Lung (tissue), 12 donors: Measurements from ENCODE around the gene SH3GL2. TPM values are rescaled to one million over a fixed set of nuclear protein-coding genes. Genes with fewer than 3 reads are reported as not detected.

Experiments
- ATAC-seq: fragments of 200-7000 bp; cut with Tn5 transposase; one replicate; pipeline ENCODE4 v1.9.1; 2020; ENCODE audit warnings: moderate number of reproducible peaks; ENCODE audit not compliant: insufficient read depth, low FRiP score
- DNase-seq, 3 donors: peaks; one replicate each; pipeline ENCODE4 v3.0.0-alpha.2; 2013 to 2017
- H3K27ac ChIP-seq, 2 donors: one replicate each; pipeline ENCODE4 v1.5.1; 2013; ENCODE audit warnings: mild to moderate bottlenecking in 2 of 2, moderate library complexity in 2 of 2, control low read depth in 1 of 2, inconsistent platforms in 1 of 2, low read depth in 1 of 2, low read length in 1 of 2
- H3K27me3 ChIP-seq, 3 donors: one replicate each; pipeline ENCODE4 v1.5.1; 2013; ENCODE audit warnings: low read length in 2 of 3; ENCODE audit not compliant: control insufficient read depth in 3 of 3, insufficient read depth in 3 of 3
- H3K36me3 ChIP-seq, 4 donors: one replicate each; pipeline ENCODE4 v1.5.1; 2013; ENCODE audit warnings: low read length in 4 of 4, mild to moderate bottlenecking in 1 of 4, moderate library complexity in 1 of 4; ENCODE audit not compliant: control insufficient read depth in 4 of 4, insufficient read depth in 4 of 4
- H3K4me1 ChIP-seq, 5 donors: one replicate each; pipeline ENCODE4 v1.5.1; 2013; ENCODE audit warnings: low read length in 5 of 5, mild to moderate bottlenecking in 2 of 5, moderate library complexity in 1 of 5; ENCODE audit not compliant: control insufficient read depth in 5 of 5, insufficient read depth in 5 of 5
- H3K4me3 ChIP-seq: one replicate; pipeline ENCODE4 v1.5.1; 2013; ENCODE audit warnings: mild to moderate bottlenecking, control low read depth, moderate library complexity
- H3K9ac ChIP-seq, 2 donors: one replicate each; pipeline ENCODE4 v1.5.1; 2013; ENCODE audit warnings: low read length in 2 of 2, control low read depth in 1 of 2; ENCODE audit not compliant: insufficient read depth in 1 of 2
- H3K9me3 ChIP-seq, 4 donors: one replicate each; pipeline ENCODE4 v1.5.1; 2013; ENCODE audit warnings: low read length in 3 of 4, mild to moderate bottlenecking in 1 of 4, moderate library complexity in 1 of 4; ENCODE audit not compliant: control insufficient read depth in 4 of 4, insufficient read depth in 3 of 4
- CTCF ChIP-seq: IDR thresholded peaks from 2 replicates; pipeline ENCODE4 v1.5.1; 2012; ENCODE audit warnings: mild to moderate bottlenecking; ENCODE audit errors: control extremely low read depth, extremely low read depth
- WGBS, 2 donors: extraction: QIAGEN DNeasy Blood & Tissue Kit; methylation state at CpG; one replicate each; pipeline ENCODE4 v1.1.7; 2013; 5-methylcytosine and 5-hydroxymethylcytosine counted together
- polyA plus RNA-seq, 2 donors: library from polyadenylated mRNA; stranded (reverse); fragments of 200-250 nt; gene quantifications; one replicate each; pipeline ENCODE4 v1.2.1, GENCODE V29; 2013
- total RNA-seq, 2 donors: library from RNA; depleted of rRNA in 1 of 2; stranded (reverse); fragments of >200 nt in 1 of 2; gene quantifications; one replicate each; pipeline ENCODE4 v1.2.1, GENCODE V29; 2014 to 2021
- donor health status: control.
- donor health status: control.
- donor health status: Bipolar disorder and iron deficiency.
- donor health status: healthy.
- donor health status: DM: yes; HTN: yes; CAD: no.

Gene SH3GL2
- total and polyA plus RNA-seq, 4 donors: 0.07 to 2.9 (median 1.1) TPM

GRCh38 chr9:17556255-17556654, 22.6 kb upstream of the SH3GL2 start:
- H3K27ac ChIP-seq: no peak overlapping the region

GRCh38 chr9:17556935-17557334, 21.9 kb upstream of the SH3GL2 start:
- WGBS, 2 donors: 18 to 79% methylated on average over 2 of the region's 2 CpGs
- Histone ChIP-seq H3K27me3 (no peaks in the 10 kb centered on the region), H3K27ac (no peak overlapping the region), H3K4me3 (no peak overlapping the region), H3K9ac (no peak overlapping the region), H3K36me3 (no peaks in the 10 kb centered on the region), H3K9me3 (no peaks in the 10 kb centered on the region), H3K4me1 (peaks cover 0 to 5% (median 0%) of the 10 kb centered on the region in 5 donors)
- DNase-seq: peak in 1 of 3 donors; percentile 21
- ATAC-seq: peak; percentile 47
- TF ChIP-seq CTCF: no peak

More at GRCh38 chr9:17556255-17556654, 22.6 kb upstream of the SH3GL2 start:
- peaks cover 0 to 5% (median 0%) of the 10 kb centered on the region in 5 donors for H3K4me1 ChIP-seq
- H3K4me3 ChIP-seq: no peak overlapping the region
- ATAC-seq: no peak
- H3K9ac ChIP-seq: no peak overlapping the region
- peak in 1 of 3 donors; percentile 20 for DNase-seq
- no peaks in the 10 kb centered on the region for H3K27me3 ChIP-seq
- WGBS, 2 donors: 61 to 82% methylated on average over 8 of the region's 8 CpGs
- no peak for TF ChIP-seq CTCF
- H3K9me3 ChIP-seq: no peaks in the 10 kb centered on the region
- no peaks in the 10 kb centered on the region for H3K36me3 ChIP-seq

GRCh38 chr9:17571825-17572224, 7.0 kb upstream of the SH3GL2 start:
- no peak for ATAC-seq

More at GRCh38 chr9:17571825-17572224, 7.0 kb upstream of the SH3GL2 start:
- no peak overlapping the region for H3K4me3 ChIP-seq
- H3K36me3 ChIP-seq: no peaks in the 10 kb centered on the region
- 48 to 55% methylated on average over 5 of the region's 5 CpGs for WGBS, 2 donors
- DNase-seq: no peak
- H3K9ac ChIP-seq: no peak overlapping the region
- no peak for TF ChIP-seq CTCF
- H3K27me3 ChIP-seq: peaks cover 0 to 3% (median 0%) of the 10 kb centered on the region in 3 donors
- no peaks in the 10 kb centered on the region for H3K4me1 ChIP-seq
- H3K27ac ChIP-seq: no peak overlapping the region
- no peaks in the 10 kb centered on the region for H3K9me3 ChIP-seq
